HG03571 (cell line): ENCODE data around the gene HPCAL1.
"Not testable (repeated sequence)": the region's sequence is repeated elsewhere in the genome, so short reads cannot be mapped to it uniquely, and the experiment has no call there.

ENCODE experiments used
- ATAC-seq: cut with Tn5 transposase; IDR thresholded peaks from one replicate; pipeline ENCODE4 v1.9.1; 2021; ENCODE audit not compliant: unreplicated experiment

Gene HPCAL1

GRCh38 chr2:10283106-10284062, 19.3 kb upstream of the HPCAL1 start:
- ATAC-seq: no peak

GRCh38 chr2:10284108-10284870, 18.4 kb upstream of the HPCAL1 start:
- no peak for ATAC-seq

- ATAC-seq: no peak
Observed at GRCh38 chr2:10285191-10285555, 17.5 kb upstream of the HPCAL1 start.

GRCh38 chr2:10285556-10286198, 17.0 kb upstream of the HPCAL1 start:
- ATAC-seq: no peak

GRCh38 chr2:10286216-10287037, 16.3 kb upstream of the HPCAL1 start:
- ATAC-seq: no peak

GRCh38 chr2:10287761-10288160, 14.9 kb upstream of the HPCAL1 start:
- ATAC-seq: no peak

GRCh38 chr2:10288606-10289005, 14.1 kb upstream of the HPCAL1 start:
- ATAC-seq: no peak

- ATAC-seq: no peak
Observed at GRCh38 chr2:10289352-10289751, 13.4 kb upstream of the HPCAL1 start.

GRCh38 chr2:10289891-10290290, 12.8 kb upstream of the HPCAL1 start:
- no peak for ATAC-seq

GRCh38 chr2:10291376-10291775, 11.3 kb upstream of the HPCAL1 start:
- ATAC-seq: not testable (repeated sequence)

- ATAC-seq: no peak
Observed at GRCh38 chr2:10292033-10292432, 10.7 kb upstream of the HPCAL1 start.

GRCh38 chr2:10293603-10294002, 9.1 kb upstream of the HPCAL1 start:
- no peak for ATAC-seq

GRCh38 chr2:10294077-10294476, 8.6 kb upstream of the HPCAL1 start:
- ATAC-seq: no peak

- not testable (repeated sequence) for ATAC-seq
Observed at GRCh38 chr2:10295649-10296048, 7.1 kb upstream of the HPCAL1 start.

GRCh38 chr2:10296142-10296541, 6.6 kb upstream of the HPCAL1 start:
- ATAC-seq: no peak

- ATAC-seq: no peak
Observed at GRCh38 chr2:10297191-10297830, 5.4 kb upstream of the HPCAL1 start.

- no peak for ATAC-seq
Observed at GRCh38 chr2:10297959-10298531, 4.7 kb upstream of the HPCAL1 start.

GRCh38 chr2:10298777-10299176, 3.9 kb upstream of the HPCAL1 start:
- not testable (repeated sequence) for ATAC-seq

- ATAC-seq: no peak
Observed at GRCh38 chr2:10300328-10300920, 2.3 kb upstream of the HPCAL1 start.
